Stimulated activated memory B cell treated with anti-CD40 and anti-IgM and Interleukin-4, amounts not matched to agents 10 μg/mL and 1 μg/mL and 100 μg/mL, for 72 hours (primary cell): ENCODE data around the gene LAMA4.

Experiments used
- ATAC-seq: fragments of 150-1000 bp; cut with Tn5 transposase; 2 replicates; pipeline ENCODE4 v1.10.0; 2021
- H3K27ac Mint-ChIP-seq: one replicate; pipeline ENCODE4 v1.8.0; 2022; ENCODE audit warnings: mild to moderate bottlenecking, mixed read lengths
- H3K27me3 Mint-ChIP-seq: one replicate; pipeline ENCODE4 v1.8.0; 2022; ENCODE audit warnings: mixed read lengths
- H3K36me3 Mint-ChIP-seq: one replicate; pipeline ENCODE4 v1.8.0; 2022; ENCODE audit warnings: mixed read lengths
- H3K4me1 Mint-ChIP-seq: one replicate; pipeline ENCODE4 v1.8.0; 2022; ENCODE audit warnings: mixed read lengths
- H3K4me3 Mint-ChIP-seq: one replicate; pipeline ENCODE4 v1.8.0; 2022; ENCODE audit warnings: mild to moderate bottlenecking, moderate library complexity, mixed read lengths
- H3K9me3 Mint-ChIP-seq: one replicate; pipeline ENCODE4 v1.8.0; 2022; ENCODE audit warnings: mixed read lengths

LAMA4 gene, protein sequence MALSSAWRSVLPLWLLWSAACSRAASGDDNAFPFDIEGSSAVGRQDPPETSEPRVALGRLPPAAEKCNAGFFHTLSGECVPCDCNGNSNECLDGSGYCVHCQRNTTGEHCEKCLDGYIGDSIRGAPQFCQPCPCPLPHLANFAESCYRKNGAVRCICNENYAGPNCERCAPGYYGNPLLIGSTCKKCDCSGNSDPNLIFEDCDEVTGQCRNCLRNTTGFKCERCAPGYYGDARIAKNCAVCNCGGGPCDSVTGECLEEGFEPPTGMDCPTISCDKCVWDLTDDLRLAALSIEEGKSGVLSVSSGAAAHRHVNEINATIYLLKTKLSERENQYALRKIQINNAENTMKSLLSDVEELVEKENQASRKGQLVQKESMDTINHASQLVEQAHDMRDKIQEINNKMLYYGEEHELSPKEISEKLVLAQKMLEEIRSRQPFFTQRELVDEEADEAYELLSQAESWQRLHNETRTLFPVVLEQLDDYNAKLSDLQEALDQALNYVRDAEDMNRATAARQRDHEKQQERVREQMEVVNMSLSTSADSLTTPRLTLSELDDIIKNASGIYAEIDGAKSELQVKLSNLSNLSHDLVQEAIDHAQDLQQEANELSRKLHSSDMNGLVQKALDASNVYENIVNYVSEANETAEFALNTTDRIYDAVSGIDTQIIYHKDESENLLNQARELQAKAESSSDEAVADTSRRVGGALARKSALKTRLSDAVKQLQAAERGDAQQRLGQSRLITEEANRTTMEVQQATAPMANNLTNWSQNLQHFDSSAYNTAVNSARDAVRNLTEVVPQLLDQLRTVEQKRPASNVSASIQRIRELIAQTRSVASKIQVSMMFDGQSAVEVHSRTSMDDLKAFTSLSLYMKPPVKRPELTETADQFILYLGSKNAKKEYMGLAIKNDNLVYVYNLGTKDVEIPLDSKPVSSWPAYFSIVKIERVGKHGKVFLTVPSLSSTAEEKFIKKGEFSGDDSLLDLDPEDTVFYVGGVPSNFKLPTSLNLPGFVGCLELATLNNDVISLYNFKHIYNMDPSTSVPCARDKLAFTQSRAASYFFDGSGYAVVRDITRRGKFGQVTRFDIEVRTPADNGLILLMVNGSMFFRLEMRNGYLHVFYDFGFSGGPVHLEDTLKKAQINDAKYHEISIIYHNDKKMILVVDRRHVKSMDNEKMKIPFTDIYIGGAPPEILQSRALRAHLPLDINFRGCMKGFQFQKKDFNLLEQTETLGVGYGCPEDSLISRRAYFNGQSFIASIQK (N-terminal part only)

DNA sequence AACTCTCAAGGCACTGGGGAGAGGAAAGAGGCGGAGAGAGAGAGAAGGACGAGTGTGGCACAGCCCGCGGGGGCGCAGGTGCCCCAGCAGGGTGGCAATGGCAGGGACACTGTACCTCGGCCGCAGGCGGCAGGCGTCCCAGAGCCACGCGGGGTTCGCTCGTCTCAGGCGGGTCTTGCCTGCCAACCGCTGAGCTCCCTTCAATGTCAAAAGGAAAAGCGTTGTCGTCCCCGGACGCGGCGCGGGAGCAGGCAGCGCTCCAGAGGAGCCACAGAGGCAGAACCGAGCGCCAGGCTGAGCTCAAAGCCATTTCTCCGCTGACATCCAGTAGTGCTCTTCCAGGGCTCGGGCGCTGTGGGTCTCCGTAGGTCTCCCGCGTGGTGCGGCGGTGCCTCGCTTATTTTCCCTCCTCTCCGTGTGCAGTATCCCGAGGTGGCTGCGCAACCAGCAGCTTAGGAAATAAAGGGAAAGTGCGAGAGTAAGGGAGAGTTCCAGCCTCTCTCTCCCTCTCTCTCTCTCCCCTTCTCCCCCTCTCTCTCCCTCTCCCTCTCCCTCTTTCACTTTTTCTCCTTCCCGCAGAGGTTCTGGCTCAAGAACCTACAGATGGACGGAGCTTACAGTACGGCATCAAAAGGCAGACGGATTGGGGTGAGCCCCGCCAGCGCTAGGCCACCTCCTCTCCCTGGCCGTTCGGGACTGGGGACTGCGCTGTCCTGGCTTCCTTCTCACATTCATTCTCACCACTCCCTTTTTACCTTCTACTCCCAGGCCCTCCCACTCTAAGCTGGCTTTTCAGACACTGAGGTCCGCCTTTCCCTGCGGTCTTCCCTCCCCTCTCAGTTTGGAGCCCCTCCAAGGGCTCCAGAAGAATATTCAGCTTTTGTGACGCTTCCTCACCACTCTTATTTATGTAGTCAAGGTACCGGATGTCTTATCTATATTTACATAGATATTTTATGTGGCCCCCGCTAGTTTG, at the start of gene LAMA4:
TSS of gene LAMA4 (minus strand) at position 727 of the 976 bp plus-strand sequence. CDS start at position 310, 417 bp downstream.
- Mint-ChIP-seq H3K27me3 (peaks cover 39% of the 10 kb centered on the region), H3K27ac (no peak within 1 kb of the TSS), H3K4me1 (peaks cover 17% of the 10 kb centered on the region), H3K9me3 (no peaks in the 10 kb centered on the region), H3K4me3 (peak within 1 kb of the TSS; percentile 75), H3K36me3 (no peaks in the 10 kb centered on the region)
- ATAC-seq, result peak; percentile 66

DNA sequence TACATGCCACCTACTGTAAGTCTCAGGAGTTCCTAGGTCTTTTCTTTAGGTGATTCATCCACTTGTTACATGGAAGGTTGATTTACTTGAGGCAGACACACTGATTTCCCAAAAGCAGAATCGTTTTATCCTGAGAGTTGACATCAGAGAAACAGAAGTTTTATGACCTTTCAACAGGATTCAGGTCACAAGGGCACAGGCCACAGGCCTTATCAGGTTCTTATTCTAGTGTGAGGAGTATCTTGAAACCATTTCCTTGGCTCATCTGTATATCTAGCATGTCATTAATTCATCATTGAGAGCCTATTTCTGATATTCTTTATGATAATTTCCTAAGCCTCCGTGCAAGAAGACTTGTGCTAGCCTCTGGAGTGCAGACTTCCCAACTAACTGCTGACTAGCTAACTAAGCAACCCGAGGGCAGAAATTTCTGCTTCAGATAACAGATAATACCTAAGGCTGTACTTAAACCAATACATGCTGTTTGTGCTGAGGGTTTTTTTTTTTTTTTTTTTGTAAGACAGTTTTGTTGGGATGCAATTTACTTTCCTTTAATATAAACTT, 47.9 kb upstream of the LAMA4 start:
- H3K27me3 Mint-ChIP-seq, result peaks cover 10% of the 10 kb centered on the region
- peaks cover 5% of the 10 kb centered on the region for H3K4me1 Mint-ChIP-seq
- H3K9me3 Mint-ChIP-seq, result no peaks in the 10 kb centered on the region
- ATAC-seq, result no peak
- H3K27ac Mint-ChIP-seq, result no peak overlapping the region
- H3K4me3 Mint-ChIP-seq, result no peak overlapping the region
- H3K36me3 Mint-ChIP-seq, result no peaks in the 10 kb centered on the region

DNA sequence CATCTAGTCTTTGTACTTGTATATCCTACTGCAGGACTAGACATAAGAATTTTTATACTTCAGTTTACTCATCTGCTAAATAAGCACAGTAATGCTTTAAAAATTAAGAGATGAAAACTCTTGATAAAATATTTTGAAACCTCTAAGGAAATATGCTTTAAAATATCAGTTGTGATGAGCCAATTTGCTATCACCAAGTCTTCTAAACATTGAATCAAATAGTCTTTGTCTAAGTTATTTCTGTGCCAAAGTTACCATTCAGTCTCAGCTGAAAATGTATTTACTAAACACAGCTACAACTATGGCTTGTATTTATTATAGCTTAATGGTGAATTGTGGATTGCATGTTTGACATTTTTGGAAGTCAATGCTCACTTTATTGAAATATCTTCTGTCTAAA, 46.5 kb upstream of the LAMA4 start:
- Mint-ChIP-seq H3K27me3 (peaks cover 6% of the 10 kb centered on the region), H3K27ac (no peak overlapping the region), H3K9me3 (peaks cover 5% of the 10 kb centered on the region), H3K36me3 (no peaks in the 10 kb centered on the region), H3K4me3 (no peak overlapping the region), H3K4me1 (no peaks in the 10 kb centered on the region)
- no peak for ATAC-seq

DNA sequence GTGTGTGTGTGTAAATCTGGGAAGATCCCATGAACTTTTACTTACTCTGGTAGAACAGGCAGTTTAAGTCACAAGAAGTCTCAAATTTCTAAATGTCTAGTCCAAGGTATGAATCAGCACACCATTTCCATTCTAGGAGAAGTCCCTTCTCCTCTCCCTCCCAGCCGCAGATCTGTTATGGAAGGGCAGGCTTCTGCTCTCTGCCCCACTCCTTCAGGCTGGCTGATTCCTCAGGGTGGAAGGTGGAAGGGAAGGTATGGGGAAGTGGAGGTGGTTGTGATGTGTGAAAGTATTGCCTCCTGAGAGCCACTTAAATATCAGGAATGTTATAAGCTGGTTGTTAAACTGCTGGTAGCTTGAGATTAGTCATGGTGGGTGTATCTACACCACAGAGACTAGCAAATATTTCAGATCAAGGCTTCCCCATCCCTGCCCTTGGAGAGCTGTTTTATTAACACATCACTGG, 44.5 kb upstream of the LAMA4 start:
- Mint-ChIP-seq H3K27me3 (peaks cover 9% of the 10 kb centered on the region), H3K36me3 (no peaks in the 10 kb centered on the region), H3K9me3 (peaks cover 5% of the 10 kb centered on the region), H3K4me3 (no peak overlapping the region), H3K27ac (no peak overlapping the region), H3K4me1 (no peaks in the 10 kb centered on the region)
- no peak for ATAC-seq

DNA sequence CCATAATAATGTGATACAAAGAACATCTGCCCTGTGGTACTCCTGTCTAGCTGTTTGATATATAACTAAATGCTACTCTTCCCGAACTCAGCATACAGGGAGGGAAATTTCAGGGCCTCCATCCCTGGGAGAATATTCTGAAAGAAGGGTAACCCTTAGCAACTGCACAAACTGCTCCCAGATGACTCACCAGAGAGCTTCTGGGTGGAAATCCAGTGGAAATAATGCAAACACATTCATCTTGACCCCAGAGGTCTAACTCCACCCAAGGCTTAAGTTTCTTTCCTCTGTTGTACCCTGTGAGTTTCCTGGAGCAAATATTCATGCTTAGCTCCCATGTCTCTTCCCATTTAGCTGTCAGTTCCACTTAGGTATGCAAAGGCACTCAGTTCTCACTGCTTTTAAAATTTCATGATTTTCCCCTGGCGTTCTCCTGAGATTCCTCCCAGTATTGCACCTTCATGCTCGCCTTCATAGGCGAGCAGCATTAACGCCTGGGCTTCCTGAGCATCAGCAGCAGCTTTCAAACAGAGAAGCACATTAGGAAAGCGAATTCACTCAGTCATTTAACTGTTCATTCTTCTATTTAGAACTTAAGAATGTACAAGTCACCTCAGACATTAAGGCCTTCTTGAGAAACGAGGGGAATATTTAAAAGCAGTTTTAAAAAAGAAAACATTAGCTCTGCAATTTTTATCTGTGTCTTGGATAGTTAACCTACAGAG, 43.8 kb upstream of the LAMA4 start:
- H3K9me3 Mint-ChIP-seq, result peaks cover 5% of the 10 kb centered on the region
- no peak for ATAC-seq
- no peak overlapping the region for H3K27ac Mint-ChIP-seq
- peaks cover 9% of the 10 kb centered on the region for H3K27me3 Mint-ChIP-seq
- no peak overlapping the region for H3K4me3 Mint-ChIP-seq
- no peaks in the 10 kb centered on the region for H3K4me1 Mint-ChIP-seq
- H3K36me3 Mint-ChIP-seq, result no peaks in the 10 kb centered on the region

DNA sequence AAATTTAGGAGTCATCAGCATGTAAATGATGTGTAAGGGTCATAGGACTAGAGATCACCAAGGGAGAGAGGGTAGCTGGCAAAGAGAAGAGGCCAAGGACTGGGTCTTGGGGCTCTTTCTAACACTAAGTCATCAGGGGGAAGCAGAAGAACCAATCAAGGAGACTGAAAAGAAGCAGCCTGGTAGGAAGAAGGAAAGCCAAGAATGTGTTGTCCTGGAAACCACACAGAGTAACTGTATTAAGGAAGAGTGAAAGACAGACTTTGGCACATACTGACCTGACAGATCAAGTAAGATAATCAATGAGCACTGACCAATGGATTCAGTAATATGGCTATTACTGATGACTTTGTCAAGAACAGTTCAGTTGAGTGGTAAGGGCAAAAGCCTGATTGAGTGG, 42.3 kb upstream of the LAMA4 start:
- H3K4me1 Mint-ChIP-seq, result no peaks in the 10 kb centered on the region
- ATAC-seq, result no peak
- H3K9me3 Mint-ChIP-seq, result peaks cover 5% of the 10 kb centered on the region
- H3K4me3 Mint-ChIP-seq, result no peak overlapping the region
- no peaks in the 10 kb centered on the region for H3K36me3 Mint-ChIP-seq
- no peak overlapping the region for H3K27ac Mint-ChIP-seq
- H3K27me3 Mint-ChIP-seq, result peaks cover 16% of the 10 kb centered on the region

DNA sequence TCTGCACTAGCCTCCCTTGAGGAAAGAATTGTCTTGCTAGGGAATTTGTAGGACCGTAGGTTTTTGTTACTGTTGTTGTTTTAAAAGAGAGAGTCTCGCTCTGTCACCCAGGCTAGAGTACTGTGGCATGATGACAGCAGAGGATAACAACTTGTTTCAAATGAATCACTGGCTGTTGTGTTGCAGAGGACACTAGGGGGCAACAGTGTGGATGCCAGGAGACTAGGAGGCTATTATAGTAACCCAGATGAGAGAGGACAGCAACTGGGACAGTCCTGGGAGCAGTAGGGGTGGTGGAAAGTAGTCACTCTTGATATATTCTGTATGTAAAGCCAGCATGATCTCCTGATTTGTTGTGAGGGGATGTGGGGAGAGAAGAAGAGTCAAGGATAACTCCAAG, 41.8 kb upstream of the LAMA4 start:
- peak; percentile 22 for ATAC-seq
- H3K9me3 Mint-ChIP-seq, result peaks cover 5% of the 10 kb centered on the region
- no peaks in the 10 kb centered on the region for H3K4me1 Mint-ChIP-seq
- peaks cover 21% of the 10 kb centered on the region for H3K27me3 Mint-ChIP-seq
- H3K27ac Mint-ChIP-seq, result no peak overlapping the region
- no peak overlapping the region for H3K4me3 Mint-ChIP-seq
- H3K36me3 Mint-ChIP-seq, result no peaks in the 10 kb centered on the region

DNA sequence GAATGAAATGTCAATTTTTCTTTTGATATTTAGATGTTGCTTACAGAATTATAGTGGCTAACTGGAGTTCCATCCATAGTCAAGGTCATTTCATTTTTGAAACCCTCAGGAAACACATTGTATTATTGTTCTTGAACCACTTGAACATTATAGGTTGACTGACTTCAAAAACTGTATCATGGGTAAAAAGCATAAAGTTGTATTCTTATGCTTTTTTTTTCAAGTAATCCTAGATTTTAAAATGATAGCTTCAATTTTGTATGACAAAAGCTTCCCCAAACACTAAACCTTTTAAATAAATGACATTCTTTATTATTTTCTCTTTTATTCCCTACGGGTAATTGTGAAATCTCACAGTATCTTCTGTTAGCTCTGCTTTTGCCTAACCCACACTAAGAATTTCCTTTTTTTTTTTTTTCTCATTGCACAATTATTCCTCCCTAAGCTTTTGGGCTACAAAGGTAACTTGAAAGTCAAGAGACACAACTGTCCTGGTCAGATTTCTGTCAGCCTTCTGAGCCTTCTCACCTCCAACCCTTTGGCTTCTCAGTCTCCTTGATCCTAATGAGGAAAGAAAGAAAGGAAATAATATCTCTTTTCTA, 36.9 kb upstream of the LAMA4 start:
- peaks cover 21% of the 10 kb centered on the region for H3K27me3 Mint-ChIP-seq
- no peaks in the 10 kb centered on the region for H3K4me1 Mint-ChIP-seq
- H3K4me3 Mint-ChIP-seq, result no peak overlapping the region
- ATAC-seq, result no peak
- H3K27ac Mint-ChIP-seq, result no peak overlapping the region
- H3K36me3 Mint-ChIP-seq, result no peaks in the 10 kb centered on the region
- H3K9me3 Mint-ChIP-seq, result no peaks in the 10 kb centered on the region

DNA sequence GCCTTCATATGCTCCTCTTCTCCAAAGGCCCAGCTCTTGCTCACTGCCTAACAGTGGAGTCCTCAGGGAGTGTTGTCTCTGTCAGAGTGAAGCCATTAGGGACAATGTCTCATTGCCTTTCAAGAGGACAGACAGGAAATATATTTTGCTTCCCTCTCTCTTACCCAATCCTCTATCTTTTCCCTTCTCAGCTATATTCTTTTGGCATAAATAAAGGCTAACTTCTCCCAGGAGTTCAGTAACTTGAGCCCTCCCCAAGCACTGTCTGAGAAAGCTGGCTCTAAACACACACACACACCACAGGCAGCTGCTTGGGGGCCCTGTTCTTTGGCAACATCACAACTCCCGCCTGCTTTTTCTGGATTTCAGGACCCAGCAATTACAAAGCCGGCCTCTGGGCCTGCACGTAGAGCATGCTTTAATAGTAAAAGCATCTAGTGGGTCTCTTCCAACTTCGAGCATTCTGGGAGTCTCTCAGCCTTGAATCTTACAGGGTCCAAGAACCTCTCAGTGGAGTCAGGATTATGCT, 34.7 kb upstream of the LAMA4 start:
- Mint-ChIP-seq H3K4me3 (no peak overlapping the region), H3K27me3 (peaks cover 15% of the 10 kb centered on the region), H3K27ac (no peak overlapping the region), H3K9me3 (no peaks in the 10 kb centered on the region), H3K36me3 (no peaks in the 10 kb centered on the region), H3K4me1 (no peaks in the 10 kb centered on the region)
- no peak for ATAC-seq

DNA sequence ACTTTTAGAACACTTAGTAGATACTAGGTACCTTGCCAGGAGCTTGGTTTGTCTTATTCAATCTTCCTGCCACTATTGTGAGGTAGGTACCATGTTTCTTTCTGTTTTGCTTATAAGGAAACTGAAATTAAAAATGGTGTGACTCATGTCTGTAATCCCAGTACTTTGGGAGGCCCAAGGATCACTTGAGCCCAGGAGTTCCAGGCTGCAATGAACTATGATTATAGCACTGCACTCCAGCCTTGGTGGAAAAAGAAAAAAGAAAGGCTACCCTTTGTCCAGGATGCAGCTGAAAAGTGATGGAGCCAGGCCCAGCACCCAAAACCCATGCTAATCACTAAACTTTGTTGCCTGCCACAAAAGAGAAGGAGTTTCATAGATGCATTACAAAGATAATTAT, 34.1 kb upstream of the LAMA4 start:
- Mint-ChIP-seq H3K9me3 (no peaks in the 10 kb centered on the region), H3K27me3 (peaks cover 12% of the 10 kb centered on the region), H3K36me3 (no peaks in the 10 kb centered on the region), H3K27ac (no peak overlapping the region), H3K4me3 (no peak overlapping the region), H3K4me1 (no peaks in the 10 kb centered on the region)
- no peak for ATAC-seq

DNA sequence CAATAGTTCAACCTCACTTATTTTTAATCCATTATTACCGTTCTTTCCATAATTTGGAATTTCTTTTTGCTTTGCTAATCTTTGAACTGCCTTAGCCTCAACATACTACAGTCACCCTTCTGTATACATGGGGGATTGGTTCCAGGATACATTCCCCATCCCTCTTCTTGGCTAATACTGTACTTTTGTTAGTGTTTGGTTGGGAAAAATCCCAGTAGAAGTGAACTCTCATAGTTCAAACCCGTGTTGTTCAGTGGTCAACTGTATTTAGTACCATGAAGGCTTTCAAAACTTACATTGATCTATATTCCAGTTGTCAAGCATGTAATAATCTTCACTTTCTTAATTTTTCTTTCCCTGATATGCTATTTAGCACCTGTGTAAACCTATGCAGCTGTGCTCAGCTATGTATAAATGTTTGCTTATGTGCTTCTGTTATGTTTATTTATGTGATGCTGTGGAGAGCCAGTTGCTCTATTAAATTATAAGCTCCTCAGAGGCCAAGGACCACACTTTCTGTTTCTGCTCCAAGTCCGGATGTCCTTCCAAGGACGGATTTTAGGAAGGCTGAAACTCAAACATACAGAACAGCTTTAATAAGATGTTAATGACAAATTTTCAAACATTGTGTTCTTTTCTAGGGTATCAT, 33.3 kb upstream of the LAMA4 start:
- no peak for ATAC-seq
- peaks cover 17% of the 10 kb centered on the region for H3K27me3 Mint-ChIP-seq
- H3K9me3 Mint-ChIP-seq, result no peaks in the 10 kb centered on the region
- H3K4me1 Mint-ChIP-seq, result no peaks in the 10 kb centered on the region
- H3K36me3 Mint-ChIP-seq, result no peaks in the 10 kb centered on the region
- no peak overlapping the region for H3K27ac Mint-ChIP-seq
- no peak overlapping the region for H3K4me3 Mint-ChIP-seq

DNA sequence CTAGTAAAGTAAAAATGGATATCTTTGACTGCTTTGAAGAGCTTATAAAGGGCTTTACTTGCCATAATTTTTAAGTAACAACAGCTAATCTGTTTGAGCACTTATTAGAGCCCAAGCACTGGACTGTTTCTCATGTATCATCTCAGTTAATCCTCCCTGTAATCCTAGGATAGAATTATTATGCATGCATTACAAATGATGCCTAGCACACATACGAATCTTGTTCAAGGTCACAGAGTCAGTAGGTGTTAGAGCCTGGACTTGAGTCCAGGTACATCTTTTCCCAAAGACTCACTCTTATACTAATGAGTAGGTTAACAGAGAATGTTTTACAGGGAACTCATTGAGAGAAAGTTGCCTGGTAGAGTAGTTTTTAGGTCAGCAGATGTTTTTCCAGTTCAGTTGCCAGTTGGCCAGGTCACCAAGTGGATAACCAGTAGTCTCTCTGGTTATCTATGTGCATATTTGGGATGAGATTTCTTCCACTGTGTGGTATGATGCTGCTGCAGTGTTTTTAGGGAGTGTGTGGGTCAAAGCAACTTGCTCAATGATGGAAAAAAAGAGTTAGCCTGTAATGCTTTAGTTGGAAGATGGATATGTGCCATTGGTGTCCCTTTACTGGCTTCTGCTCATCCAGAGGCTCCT, 32.3 kb upstream of the LAMA4 start:
- no peak for ATAC-seq
- Mint-ChIP-seq H3K4me1 (no peaks in the 10 kb centered on the region), H3K36me3 (no peaks in the 10 kb centered on the region), H3K27me3 (peaks cover 17% of the 10 kb centered on the region), H3K9me3 (no peaks in the 10 kb centered on the region), H3K4me3 (no peak overlapping the region), H3K27ac (no peak overlapping the region)
